ENCODE data around the gene BRIP1.
"Not testable (repeated sequence)": the region's sequence is repeated elsewhere in the genome, so short reads cannot be mapped to it uniquely, and the experiment has no call there.

BRIP1 gene

DNA sequence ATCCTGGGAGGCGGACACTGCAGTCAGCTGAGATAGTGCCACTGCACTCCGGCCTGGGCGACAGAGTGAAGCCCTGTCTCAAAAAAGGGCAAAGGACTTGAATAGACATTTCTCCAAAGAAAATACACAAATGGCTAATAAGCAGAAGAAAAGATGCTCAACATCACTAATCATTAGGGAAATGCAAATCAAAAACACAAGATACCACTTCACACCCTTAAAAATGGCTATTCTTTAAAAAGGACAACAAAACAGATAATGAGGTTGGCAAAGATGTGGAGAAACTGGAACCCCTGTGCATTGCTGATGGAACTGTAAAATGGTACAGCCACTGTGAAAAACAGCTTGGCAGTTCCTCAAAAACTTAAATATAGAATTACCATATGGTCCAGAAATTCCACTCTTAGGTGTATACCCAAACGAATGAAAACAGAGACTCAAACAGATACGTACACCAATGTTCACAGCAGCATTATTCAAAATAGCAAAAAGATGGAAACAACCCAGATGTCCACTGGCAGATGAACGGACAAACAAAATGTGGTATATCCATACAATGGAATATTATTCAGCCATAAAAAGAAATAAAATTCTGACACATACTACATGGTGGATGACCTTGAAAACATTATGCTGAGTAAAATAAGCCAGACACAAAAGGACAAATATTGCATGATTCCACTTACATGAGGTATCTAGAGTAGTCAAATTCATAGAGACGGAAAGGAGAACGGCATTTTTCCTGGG, 35.5 kb downstream of the BRIP1 start:
- DNase-seq (ENCODE audit: low read depth): no peak

DNA sequence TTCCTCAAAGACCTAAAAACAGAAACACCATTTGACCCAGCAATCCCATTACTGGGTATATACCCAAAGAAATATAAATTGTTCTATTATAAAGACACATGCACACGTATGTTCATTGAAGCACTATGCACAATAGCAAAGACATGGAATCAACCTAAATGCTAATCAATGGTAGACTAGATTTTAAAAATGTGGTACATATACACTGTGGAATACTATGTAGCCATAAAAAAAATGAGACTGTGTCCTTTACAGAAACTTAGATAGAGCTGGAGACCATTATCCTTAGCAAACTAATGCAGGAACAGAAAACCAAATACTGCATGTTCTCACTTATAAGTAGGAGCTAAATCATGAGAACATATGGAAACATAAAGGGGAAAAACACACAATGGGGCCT, 36.5 kb downstream of the BRIP1 start:
- not testable (repeated sequence) for DNase-seq (ENCODE audit: low read depth)

DNA sequence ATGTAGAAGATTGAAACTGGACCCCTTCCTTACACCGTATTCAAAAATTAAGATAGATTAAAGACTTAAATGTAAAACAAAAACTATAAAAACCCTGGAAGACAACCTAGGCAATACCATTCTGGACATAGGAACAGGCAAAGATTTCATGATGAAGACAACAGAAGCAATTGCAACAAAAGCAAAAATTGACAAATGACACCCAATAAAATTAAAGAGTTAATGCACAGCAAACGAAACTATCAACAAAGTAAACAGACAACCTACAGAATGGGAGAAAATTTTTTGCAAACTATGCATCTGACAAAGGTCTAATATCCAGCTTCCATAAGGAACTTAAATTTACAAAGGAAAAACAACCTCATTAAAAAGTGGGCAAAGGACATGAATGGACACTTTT, 37.1 kb downstream of the BRIP1 start:
- DNase-seq (ENCODE audit: low read depth): not testable (repeated sequence)

DNA sequence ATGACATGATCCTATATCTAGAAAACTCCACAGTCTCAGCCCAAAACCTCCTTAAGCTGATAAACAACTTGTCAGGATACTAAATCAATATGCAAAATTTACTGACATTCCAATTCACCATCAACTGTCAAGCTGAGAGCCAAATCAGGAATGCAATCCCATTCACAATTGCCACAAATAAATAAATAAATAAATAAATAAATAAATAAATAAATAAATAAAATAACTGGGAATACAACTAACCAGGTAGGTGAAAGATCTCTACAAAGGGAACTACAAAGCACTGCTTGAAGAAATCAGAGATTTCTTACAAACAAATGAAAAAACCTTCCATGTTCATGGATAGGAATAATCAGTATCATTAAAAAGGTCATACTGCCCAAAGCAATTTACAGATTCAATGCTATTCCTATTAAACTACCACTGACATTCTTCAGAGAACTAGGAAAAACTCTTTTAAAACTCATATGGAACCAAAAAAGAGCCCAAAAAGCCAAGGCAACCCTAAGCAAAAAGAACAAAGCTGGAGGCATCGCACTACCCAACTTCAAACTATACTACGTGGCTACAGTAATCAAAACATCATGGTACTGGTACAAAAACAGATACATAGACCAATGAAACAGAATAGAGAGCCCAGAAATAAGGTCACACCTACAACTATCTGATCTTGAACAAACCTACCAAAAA, 37.7 kb downstream of the BRIP1 start:
- no peak for DNase-seq (ENCODE audit: low read depth)

DNA sequence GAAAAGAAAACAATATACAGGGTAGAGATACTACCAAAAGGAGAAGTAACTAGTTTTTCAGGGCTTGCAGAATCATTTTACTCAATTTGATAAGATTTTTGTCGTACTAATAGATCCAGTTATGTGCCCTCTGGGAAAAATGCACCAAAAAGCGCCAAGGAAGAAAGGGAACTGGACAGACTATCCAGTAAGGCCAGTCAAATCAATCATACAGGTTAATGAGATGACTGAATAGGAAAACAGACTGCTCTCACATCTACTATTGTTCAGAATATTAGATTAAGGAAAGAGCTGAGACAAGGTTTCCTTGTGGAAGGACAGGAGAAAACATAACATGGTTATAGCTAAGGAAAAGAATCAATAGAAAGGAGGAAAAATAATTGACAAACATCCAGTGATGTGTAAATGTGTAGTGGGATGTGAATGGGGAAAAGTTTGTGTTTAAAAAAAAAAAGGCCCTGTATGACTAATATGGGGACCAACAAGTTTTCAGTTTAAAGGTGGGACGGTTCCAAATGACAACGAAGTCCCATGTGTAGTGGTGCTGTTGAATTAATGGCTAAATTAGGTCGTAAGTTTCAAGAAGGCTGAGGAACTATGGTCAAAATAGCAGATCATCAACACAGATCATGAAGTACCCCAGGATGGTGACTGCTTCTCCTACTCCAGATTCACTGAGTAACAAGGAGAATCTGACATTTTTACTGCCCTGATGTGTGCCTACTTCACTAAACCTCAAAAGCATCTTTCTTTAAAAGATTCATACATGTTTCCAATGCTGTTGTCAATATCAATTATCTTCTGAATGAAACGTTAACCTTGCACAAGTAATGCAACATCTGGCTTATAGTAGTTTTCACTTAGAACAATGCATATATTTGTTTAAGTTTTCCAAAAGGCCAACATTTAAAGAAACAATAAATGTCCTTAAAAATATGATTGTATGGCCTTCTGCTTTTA, 40.7 kb downstream of the BRIP1 start:
- no peak for DNase-seq (ENCODE audit: low read depth)

DNA sequence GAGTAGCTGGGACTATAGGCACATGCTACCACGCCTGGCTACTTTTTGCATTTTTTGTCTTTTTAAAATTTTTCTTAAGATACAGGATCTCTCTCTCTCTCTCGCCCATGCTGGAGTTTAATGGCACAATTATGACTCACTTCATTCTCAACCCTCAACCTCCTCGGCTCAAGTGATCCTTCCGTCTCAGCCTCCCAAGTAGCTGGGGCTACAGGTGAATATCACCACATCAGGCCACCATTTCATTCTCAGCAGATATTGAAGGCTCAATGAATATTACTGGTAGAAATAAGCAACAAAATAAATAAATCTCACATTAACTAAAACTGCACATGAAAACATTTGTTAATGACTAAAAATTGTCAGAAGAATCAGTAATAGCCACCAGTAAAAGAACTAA, 41.7 kb downstream of the BRIP1 start:
- DNase-seq (ENCODE audit: low read depth): no peak

DNA sequence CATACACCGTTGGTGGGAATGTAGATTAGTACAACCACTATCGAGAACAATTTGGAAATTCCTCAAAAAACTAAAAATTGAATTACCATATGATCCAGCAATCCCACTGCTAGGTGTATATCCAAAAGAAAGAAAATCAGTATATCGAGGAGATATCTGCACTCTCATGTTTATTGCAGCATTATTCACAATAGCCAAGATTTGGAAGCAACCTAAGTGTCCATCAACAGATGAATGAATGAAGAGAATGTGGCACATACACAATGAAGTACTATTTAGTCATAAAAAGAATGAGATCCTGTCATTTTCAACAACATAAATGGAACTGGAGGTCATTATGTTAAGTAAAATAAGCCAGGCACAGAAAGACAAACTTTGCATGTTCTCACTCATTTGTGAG, 44.1 kb downstream of the BRIP1 start:
- DNase-seq (ENCODE audit: low read depth): not testable (repeated sequence)

DNA sequence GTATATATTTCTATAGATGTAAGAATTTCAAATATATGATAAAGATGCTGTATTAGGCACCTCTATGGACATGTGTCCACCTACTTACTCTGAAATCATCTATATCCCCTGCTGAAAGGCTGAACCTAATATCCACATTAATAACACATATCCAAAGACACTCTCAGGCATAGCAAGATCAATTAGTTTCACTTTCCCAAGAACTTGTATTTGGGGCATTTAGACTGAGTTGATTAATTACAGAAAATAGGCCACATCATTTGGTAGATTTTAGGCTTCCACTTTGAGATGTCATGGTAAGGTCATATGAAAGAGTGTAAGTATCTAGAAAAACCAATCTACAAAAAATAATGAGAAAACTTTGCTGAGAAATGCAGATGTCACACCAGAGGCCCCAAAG, 45.1 kb downstream of the BRIP1 start:
- DNase-seq (ENCODE audit: low read depth): no peak

DNA sequence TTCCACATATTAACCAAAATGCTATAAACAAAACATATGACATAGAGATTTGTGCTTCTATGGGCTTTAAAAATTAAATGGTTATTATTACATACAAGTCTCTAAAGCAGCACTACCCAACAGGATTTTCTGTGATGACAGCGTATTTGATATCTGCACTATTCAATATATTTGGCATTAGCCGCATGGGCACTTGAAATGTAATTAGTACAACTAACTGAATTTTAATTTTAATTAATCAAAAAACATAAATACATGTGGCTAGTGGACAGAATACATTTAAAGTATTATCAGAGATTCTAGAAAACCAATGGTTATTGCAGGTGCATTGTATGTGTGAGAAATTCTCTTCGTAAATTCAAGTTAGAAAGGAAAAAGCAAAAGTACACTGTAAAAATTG, 45.9 kb downstream of the BRIP1 start:
- DNase-seq (ENCODE audit: low read depth): no peak

DNA sequence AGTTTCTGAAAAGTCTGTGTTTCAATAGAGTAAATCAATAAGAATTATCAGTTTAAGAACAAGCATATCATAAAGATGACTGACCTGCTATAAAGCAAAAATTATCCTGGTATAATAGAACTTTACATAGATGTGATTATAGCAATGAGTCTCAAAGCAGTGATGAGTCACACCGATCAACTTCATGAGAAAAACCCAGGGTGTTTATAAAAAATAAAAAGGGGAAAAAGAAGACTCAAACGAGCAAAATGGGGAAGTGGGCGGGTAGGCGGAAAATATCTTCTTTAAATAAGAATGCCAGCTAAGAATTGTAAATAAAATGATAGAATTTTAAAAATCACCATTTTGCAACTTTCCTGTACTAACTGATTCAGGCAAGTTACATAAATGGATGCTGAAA, 46.8 kb downstream of the BRIP1 start:
- no peak for DNase-seq (ENCODE audit: low read depth)

DNA sequence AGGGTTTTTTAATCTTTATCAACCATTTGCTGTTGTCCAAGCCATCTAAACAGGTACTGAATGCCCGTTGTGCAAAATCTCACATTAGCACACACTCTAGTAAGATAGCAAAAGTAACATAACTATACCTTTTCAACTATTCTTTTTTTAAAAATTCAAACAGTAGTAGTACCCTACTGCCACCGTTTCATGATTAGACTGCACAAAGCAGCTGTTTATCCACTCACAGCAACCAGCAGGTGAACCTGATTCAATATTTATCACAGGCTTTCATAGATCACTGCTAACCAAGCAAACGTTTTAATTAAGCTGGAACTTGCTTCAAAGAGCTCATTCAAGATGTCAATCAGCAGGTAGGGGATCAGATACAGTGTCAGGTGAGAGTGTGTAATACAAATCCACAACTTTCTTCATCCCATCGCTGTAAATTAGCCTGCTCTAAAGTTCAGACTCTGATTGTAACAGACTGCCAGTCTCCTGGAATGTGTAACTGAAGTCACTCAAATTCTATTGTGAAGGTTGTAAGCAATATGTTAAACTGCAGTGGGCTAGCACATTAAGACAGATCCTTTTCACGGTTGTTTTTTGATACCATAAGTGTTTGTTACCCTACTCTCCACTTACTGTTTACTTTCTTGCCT, 47.3 kb downstream of the BRIP1 start:
- no peak for DNase-seq (ENCODE audit: low read depth)

DNA sequence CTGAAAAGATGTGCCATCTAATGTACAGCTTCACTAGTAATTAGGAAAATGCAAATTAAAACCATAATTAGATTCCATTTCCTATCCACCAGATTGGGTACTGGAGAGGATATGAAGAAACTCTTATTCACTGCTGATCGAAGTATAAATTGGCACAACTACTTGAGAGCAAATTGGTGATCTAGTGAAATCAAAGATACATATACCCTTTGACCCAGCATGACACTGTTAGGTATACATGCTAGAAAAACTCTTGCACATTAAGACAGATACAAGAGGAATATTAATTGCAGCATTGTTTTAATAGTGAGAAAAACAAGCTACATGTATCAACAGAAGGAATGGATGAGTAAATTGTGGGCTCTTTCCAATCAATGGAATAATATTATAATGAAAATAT, 48.8 kb downstream of the BRIP1 start:
- DNase-seq (ENCODE audit: low read depth): no peak

DNA sequence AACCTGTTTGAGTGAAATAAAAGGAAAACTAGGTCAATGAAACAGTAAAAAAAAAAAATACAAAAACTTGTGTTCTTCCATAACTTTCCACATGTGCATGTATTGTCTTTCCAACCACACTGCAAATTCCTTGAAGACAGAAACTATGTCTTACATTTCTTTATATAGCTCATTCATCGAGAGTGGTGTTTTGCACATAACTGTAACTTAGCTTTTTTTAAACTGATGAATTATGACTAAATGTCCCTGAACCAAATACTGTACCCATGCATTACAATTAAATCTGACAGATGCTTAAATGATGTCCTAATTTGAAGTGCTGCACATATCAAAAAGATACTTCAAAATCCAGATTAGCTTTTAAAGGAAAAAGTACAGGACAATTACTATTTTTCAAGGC, 50.1 kb downstream of the BRIP1 start:
- DNase-seq (ENCODE audit: low read depth): no peak

DNA sequence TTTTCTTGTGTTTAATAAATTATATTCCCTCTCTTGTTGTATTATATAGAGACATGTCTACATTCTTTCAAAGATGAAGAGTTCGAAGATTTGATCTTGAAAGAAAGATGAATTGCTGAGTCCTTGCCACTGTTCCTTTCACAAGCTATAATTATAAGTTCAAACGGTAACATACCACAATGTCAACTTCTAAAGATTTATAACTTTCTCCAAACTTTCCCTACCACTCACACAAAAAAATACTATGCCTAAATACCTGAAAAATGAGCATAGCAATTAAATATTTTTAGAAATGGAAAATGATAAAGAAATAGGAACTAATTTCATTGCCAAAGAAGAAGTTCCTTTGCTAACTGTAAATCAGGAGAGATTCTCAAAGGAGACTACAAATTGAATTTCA, 50.6 kb downstream of the BRIP1 start:
- no peak for DNase-seq (ENCODE audit: low read depth)

DNA sequence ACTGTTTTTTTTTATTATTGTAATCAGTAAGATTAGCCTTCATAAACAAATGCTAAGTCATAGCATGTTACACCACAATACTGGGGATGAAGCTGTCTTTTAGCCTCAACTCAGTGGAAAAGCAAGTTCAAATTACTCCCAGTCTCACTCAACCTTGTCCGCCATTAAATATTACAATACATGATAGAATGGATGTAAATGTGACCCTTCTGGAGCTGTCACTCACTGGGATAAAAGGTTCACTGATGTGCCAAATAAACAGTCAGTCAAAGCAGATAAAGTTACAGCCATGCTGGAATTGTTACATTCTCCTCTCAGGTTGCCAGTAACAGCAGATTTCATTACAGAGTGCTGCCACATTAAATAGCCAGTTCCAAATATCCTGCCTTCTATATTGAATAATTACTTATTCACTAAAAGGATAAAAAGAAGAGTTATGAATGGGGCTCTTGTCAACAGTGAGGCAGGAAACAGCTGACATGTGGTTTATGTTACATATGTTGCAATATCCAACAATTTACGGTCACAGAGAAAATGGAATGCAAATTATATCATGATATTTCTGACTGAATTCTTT, 53.4 kb downstream of the BRIP1 start:
- DNase-seq (ENCODE audit: low read depth): no peak

DNA sequence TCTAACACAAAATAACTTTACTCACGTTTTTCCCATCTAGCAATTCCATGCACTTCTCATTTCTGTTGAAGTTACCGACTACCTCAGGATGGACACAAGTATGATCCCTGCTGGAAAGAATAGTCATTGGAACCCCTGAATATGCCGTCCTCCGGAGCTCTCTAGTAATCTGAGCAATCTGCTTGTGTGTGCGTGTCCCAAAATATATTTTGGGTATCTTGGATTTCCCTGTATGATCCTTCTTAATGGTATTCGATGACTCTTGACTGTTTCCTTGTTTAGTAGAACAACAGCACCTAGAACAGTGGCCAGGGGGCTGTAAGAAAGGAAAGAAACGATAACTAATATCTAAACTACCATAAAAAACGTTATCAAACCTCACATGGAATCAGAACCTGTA, 54.9 kb downstream of the BRIP1 start:
- no peak for DNase-seq (ENCODE audit: low read depth)

DNA sequence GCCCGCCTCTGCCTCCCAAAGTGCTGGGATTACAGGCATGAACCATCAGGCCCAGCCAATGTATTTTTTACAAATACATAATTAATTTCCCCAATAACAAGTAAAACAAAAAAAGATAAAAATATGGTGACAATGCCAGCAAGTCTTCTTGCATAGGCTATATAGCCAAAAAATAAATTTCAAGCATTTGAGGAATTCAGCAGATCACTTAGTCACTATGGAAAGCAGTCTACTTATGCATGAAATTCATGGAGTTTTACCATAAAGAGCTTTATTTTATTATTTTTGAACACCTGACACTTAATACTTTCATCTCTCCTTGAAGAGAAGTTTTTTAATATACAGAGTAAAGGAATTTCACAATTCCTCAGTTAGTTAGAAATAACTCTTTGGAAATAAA, 56.4 kb downstream of the BRIP1 start:
- DNase-seq (ENCODE audit: low read depth): no peak

DNA sequence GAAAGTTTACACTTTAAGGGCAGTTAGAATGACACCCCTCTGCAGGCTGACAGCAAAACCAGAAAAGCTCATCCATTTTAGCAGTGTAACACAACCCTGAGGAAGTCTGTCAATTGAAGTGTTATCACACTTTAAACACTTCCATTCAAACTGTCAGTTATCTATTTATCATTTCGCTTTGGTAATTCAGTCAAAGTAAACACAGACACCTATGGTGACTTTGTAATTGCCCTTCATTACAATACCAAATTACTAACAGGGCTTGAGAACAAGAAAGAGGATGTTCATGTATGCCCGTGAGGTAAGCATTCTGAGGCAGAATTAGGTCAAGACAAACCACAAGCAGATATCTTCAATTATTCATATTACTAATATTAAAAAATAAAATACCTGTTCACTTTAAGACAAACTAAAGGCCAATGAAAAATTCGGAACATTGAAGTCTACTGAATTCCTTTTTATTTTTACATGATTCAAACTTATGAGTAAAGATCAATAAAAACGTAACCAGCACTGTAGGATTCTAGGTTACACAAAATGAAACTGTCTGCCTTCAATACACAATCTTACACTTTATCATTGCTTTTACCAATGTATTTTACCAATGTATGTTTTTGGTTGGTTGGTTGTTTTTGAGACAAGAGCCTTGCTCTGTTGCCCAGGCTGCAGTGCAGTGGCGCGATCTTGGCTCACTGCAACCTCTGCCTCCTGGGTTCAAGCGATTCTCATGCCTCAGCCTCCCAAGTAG, 57.1 kb downstream of the BRIP1 start:
- no peak for DNase-seq (ENCODE audit: low read depth)

DNA sequence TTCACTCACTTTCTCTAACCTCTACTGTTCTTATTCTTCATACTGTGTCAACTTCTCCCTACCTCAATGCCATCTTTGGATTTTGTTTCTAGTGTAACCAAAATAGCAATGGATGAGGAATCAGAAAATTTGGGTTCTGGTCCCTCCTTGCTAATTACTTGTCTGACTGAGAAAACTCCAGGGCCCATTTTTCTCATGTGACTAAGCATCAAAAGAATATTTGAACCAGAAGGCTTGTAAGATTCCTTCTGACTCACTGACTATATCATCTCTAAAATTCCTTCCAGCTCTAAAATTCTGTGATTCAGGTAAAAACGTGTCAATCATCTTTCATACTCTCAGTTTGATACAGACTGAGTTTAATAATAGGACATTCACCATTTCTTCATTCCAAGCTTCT, 57.9 kb downstream of the BRIP1 start:
- no peak for DNase-seq (ENCODE audit: low read depth)

DNA sequence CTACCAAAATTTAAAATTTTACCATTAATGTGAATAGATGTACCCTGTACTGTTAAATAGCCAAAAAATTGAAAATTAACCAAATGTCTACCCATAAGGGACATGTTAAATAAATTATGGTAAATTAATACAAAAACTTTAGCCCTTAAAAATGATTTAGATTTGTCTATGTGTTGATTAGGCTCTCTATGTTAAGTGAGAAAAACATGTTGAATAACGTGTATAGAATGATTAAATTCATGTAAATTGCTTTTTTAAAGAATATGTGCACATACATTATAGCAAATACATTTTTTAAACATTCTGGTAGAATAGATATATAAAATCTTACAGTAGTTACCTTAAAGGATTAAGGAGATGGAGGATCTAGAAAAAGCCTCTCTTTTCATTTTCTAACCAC, 59.5 kb downstream of the BRIP1 start:
- DNase-seq (ENCODE audit: low read depth): no peak

DNA sequence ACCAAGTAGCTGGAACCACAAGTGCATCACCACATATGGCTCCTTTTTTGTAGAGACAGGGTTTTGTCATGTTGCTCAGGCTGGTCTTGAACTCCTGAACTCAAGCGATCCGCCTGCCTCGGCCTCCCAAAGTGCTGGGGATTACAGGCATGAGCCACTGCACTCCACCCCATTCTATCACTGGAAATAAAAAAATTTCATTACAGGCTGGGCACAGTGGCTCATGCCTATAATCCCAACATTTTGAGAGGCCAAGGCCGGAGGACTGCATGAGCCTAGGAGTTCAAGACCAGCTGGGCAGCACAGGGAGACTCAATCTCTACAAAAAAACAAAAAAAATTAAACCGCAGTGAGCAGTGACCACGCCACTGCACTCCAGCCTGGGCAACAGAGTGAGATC, 60.1 kb downstream of the BRIP1 start:
- no peak for DNase-seq (ENCODE audit: low read depth)
